Stimulated activated CD4-positive, alpha-beta T cell treated with anti-CD3 and anti-CD28 coated beads, Interleukin-1b, Interleukin-23, amount 100 ng/mL, for 48 hours (primary cell): ENCODE data around the gene STK32C.

Experiments used
- DNase-seq: peaks from one replicate; pipeline ENCODE4 v3.0.0-alpha.2; 2020

Gene STK32C

GRCh38 chr10:132264306-132264950, 43.3 kb downstream of the STK32C start:
- DNase-seq, result no peak

- DNase-seq, result no peak
Measured at GRCh38 chr10:132263866-132264265, 43.9 kb downstream of the STK32C start.

GRCh38 chr10:132259702-132260482, 47.9 kb downstream of the STK32C start:
- no peak for DNase-seq

GRCh38 chr10:132258423-132258822, 49.3 kb downstream of the STK32C start:
- no peak for DNase-seq

GRCh38 chr10:132257907-132258306, 49.8 kb downstream of the STK32C start:
- DNase-seq, result no peak

- DNase-seq, result peak; percentile 42
Measured at GRCh38 chr10:132257271-132257670, 50.5 kb downstream of the STK32C start.

GRCh38 chr10:132256866-132257265, 50.9 kb downstream of the STK32C start:
- DNase-seq, result no peak

- DNase-seq, result no peak
Measured at GRCh38 chr10:132255489-132256344, 52.0 kb downstream of the STK32C start.

- no peak for DNase-seq
Measured at GRCh38 chr10:132254841-132255240, 52.9 kb downstream of the STK32C start.

- DNase-seq, result no peak
Measured at GRCh38 chr10:132253092-132253687, 54.6 kb downstream of the STK32C start.

- DNase-seq, result no peak
Measured at GRCh38 chr10:132252412-132252811, 55.3 kb downstream of the STK32C start.

- DNase-seq, result no peak
Measured at GRCh38 chr10:132251928-132252327, 55.8 kb downstream of the STK32C start.

- DNase-seq, result no peak
Measured at GRCh38 chr10:132250481-132251475, 57.0 kb downstream of the STK32C start.

- no peak for DNase-seq
Measured at GRCh38 chr10:132249824-132250375, 57.9 kb downstream of the STK32C start.

- DNase-seq, result no peak
Measured at GRCh38 chr10:132249226-132249724, 58.5 kb downstream of the STK32C start.

- peak; percentile 76 for DNase-seq
Measured at GRCh38 chr10:132248455-132249225, 59.1 kb downstream of the STK32C start.

GRCh38 chr10:132247943-132248342, 59.8 kb downstream of the STK32C start:
- no peak for DNase-seq

- no peak for DNase-seq
Measured at GRCh38 chr10:132246296-132246695, 61.5 kb downstream of the STK32C start.

- DNase-seq, result no peak
Measured at GRCh38 chr10:132245056-132245455, 62.7 kb downstream of the STK32C start.

- DNase-seq, result no peak
Measured at GRCh38 chr10:132243626-132244025, 64.1 kb downstream of the STK32C start.
